ENCODE data around the gene CCNQ.

Gene CCNQ

DNA sequence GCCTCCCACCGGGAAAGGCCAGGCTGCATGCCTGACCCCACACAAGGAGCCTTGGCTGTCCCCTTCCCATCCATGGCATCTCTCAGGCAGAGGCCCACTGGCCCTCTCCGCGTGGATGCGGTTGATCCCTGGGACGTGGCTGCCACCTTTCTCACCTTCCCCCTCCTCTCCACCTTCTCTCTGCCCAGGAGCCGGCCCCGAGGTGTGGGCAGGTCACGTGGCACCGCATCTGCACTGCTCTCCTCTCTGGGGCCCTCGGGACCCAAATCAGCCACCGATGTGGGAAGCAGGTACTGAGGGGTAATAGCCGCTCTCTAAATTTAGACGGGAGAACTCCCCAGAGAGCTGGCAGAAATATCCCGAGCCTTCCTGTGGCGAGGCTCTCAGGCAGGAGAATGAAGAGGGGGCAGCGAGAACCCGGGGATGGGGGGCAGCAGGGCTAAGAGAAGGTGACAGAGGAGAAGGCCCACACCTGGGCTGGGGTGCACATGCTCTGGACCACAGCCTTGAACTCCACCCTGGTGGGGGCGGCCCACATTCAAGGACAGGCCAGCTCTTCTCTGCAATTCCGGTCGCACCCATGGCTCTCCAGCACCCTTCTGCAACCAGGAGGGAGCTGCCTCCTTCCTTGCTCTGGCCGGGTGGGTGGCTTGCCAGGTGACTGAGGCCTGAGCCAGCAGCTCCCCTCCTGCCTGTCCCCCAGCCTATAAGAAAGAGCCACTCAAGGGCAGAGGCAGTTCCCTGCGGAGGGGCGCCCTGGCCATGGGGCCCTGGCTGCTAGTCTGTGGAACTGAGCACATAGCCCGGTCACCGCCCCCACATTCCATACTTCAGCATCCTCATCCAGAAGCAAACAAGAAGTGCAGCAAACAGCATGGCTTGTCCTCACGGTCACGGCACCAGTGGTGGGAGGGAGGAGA, 38.4 kb upstream of the CCNQ start:
- DNase-seq (ENCODE audit: low spot score): no peak

DNA sequence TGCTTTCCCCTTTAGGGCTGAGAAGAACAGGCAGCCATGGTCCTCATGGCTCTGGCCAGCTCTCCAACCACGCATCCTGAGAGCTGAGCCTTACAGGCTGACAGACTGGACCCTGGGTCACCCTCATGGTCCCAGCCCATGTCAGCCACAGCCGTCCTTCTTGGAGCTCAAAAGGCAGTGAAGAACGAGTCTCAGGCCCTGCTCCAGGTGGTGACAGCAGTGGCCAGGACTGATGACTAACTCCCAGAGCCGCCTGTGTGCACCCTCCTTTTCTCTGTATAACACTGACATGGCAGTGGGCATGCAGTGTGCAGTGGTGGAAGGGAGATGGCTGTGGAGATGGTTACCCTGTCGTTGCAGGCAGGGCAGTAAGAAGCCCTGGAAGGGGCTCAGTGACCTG, 37.8 kb upstream of the CCNQ start:
- DNase-seq (ENCODE audit: low spot score): no peak

DNA sequence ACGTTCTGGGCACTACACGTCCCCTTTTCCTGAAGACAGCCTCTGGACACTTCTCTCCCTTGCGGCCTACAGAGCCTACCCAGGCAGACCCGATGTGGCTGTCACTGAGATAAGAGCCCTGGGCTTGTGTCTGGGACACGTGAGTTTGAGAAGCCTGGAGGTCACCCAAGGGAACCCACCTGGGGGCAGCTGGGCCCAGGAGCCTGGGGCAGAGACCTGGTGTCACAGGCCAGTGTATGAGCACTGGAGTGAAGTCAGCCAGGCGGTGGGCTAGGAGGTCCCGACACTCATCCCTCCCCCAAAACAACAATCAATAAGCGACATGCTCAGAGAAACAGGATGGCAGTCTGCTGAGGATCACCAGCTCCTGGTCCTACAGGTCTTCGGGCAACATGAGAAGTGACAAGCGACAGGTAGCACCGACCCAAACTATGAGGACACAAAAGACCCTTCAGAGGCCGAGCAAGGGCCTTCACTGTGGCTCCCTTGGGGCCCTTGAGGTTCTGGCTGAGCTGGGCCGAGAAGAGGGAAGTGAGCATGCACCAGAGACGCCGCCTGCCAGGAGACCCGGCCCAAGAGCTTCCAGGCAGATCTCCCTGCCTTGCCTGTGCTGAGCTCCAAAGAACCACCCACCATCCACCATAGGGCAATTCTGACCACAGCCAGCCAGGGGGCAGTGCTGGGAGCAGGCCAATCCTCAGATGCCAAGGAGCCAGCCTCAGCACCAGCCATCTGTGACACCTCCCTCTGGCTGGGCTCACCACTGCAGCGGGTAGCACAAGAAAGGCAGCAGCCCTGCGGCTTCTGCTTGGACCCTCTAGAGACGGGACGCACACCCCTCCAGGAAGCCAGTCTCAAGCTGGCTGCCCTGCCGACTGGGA, 37.1 kb upstream of the CCNQ start:
- no peak for DNase-seq (ENCODE audit: low spot score)

DNA sequence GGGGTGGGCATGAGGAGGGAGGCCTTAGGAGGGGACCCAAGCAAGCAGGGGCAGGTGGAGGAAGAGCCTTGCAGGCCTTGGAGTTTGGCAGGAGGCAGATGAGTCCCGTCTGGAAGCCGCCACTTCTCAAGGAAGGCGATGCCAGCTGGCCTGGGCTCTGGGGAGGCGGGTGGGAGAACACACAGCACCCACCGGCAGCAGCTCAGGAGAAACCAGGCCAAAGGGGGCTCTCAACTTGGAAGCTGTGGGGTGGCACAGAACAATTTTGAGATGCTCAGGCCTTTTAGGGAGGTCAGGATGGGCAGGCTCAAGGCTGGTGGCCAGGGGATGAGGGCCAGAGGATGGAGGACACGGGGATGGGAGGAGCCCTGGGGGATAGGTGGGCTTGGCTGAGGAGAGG, 36.4 kb upstream of the CCNQ start:
- no peak for DNase-seq (ENCODE audit: low spot score)

DNA sequence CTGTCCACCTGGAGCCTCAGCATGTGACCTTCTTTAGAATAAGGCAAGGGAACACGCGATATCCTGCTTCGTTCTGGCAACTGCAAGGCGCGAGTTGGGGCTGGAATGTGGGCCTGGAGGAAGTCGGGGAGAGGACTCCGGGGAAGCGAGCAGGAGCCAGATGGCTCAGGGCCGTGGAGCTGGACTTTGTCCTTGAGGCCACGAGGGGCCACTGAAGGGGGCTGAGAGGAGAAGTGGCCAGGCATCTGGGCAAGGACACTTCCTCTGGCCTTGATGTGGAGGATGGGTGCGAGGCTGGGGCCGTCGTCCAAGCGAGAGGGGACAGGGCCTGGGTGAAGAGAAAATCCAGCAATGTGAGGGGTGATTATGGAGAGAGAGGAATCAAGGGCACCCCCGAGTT, 35.9 kb upstream of the CCNQ start:
- DNase-seq (ENCODE audit: low spot score): no peak

DNA sequence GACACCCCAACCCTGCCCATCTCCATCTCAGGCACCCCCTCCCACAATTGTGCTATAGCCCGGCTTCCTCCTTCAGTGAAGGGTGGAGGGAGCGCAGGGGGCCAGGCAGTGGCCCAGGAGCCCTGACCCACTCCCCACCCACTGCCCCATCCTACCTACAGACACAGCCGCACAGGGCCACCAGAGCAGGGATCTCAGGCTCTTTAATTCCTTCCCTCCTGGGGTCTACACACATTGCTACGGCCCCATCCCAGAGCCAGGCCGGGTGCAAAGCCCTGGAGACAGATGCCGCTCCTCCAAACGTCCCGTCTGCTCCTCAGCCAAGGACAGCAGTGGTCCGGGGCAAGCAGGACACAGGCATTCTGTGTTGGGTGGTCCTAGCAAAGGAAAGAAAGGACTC, 35.3 kb upstream of the CCNQ start:
- DNase-seq (ENCODE audit: low spot score): no peak

DNA sequence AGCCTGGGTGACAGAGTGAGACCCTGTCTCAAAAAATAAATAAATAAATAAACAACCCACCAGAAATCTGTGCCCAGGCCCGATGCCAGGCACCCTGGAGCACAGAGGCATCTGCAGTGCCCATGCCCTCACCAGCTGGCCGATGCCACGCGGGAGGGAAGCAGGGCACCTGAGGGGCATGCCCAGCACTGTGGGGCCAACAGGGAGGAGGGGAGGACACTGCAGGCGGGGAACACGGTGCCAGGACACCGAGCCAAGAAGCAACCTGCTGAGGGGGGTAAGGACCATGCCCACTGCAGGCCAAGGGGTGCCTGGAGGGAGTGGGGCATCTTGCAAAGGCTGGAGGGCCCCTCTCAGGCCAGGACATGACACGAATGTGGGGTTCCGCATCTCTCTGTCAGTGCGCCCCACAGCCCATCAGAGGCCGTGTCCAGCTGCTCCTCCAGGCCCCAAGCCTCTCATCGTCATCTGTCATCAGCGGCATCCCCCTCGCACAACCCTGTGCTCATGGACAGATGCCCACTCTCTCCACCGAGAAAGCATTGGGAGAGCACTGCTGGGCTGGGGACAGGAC, 34.8 kb upstream of the CCNQ start:
- no peak for DNase-seq (ENCODE audit: low spot score)

DNA sequence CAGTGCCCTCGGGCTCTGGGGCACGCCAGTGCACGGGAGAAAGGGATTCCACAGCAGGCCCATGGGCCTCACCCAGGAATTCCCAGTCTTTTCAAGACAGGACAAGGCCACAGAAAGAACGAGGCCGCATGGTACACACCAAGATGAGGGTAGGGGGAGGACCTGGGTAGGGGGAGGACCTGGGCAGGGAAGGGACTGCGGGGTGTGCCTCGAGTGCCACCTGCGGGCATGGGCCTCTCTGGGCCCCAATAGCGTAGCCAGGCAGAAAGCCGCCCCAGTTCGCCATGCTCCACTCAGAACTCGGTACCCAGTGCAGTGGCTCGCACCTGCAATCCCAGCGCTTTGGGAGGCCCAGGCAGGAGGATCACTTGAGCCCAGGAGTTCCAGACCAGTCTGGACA, 34.1 kb upstream of the CCNQ start:
- DNase-seq (ENCODE audit: low spot score): no peak

DNA sequence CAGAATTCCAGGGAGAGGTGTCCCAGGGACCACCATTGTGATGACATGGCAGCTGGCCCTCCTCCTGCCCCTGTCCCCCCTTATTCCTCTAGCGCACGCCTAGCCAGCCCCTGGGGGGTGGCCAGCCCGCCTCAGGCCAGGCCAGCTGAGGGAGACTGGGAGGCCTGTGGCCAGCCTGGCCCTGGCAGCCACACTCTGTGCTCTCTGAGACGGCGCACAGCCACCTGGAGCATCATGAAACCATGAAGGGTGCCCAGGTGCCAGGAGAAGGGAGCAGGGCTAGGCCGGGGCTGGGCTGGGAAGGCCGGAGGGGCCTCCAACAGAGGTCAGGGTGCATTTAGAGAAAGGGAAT, 33.6 kb upstream of the CCNQ start:
- no peak for DNase-seq (ENCODE audit: low spot score)

DNA sequence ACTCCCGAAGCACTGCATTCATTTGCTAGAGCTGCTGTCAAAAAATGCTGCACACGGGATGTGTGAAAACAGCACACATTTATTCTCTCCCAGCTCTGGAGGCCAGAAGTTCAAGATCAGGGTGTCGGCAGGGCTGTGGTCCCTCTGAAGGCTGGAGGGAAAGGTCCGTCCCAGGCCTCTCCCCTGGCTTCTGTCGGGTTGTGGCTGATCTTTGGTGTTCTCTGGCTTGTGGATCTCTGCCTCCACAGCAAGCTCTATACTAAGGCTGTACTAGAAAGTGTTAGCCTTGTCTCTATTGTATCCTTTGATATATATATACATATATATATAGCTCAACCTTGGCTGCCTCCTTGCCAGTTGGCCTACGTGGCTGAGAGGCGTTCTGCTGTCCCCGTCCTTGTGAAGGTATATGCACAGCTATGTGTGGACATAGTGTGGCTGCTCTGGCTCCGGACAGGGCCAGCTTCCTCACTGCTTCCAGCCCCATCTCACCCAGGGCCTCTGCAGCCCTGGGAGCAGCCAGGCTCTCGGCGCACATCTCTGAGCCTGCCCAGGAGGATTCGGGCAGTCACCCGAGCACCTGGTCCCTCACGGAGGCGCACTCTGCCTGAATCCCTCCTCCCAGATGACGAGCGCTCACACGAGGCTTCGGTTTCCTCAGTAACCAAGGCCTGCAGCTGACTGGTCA, 33.1 kb upstream of the CCNQ start:
- DNase-seq (ENCODE audit: low spot score): no peak

DNA sequence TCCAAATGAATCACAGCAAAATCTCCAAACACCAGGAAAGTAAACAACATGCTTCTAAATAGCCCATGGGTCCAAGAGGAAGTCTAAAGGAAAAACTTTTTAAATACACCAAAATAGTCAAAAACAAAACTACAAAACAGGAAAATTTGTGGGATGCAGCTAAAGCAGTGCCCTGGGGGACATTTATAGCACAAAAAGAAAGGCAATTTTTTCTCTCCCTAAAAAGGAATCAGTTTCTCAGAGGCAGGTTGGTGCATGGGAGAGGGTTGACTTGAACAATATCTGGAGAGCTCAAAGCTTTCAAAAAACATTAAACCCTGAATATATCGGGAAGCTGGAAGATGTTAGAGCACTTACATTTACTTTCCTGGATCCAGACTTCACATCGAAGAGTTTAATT, 32.4 kb upstream of the CCNQ start:
- DNase-seq (ENCODE audit: low spot score): no peak

DNA sequence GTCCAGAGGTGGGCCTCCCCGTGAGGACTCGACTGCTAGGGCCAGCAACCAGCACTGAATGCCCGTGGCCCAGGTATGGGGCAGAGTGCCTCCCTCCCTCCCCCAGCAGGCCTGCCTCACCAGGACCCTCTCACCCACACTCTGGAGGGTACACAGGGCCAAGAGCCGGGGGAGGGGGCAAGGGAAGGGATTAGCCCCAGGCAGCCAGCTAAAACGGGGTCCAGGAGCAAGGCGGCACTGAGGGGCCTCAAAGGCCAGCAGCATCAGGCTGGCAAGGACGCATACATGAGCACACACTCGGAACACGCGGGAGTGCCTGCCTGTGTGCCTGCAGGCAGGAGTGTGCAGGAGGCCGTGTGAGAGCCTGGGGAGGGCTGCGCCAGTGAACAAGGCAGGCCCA, 29.7 kb upstream of the CCNQ start:
- DNase-seq (ENCODE audit: low spot score): no peak

DNA sequence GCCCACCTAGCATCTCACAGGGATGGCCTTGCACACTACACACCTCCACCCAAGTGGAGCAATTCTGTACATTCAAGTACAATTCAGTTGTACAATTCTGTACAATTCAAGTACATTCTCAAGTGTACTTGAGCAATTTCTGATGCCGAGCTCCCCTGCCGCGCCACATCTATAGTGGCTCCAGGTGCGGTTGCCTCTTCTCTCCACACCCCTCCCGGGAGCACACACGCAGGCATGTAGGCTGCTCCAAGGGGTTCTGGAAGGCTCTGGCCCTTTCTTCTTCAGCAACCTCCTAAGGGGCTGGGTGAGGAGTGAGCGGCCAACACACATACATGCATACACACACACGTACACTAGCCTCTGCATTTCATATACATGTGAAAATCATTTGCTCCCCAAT, 29.2 kb upstream of the CCNQ start:
- no peak for DNase-seq (ENCODE audit: low spot score)

DNA sequence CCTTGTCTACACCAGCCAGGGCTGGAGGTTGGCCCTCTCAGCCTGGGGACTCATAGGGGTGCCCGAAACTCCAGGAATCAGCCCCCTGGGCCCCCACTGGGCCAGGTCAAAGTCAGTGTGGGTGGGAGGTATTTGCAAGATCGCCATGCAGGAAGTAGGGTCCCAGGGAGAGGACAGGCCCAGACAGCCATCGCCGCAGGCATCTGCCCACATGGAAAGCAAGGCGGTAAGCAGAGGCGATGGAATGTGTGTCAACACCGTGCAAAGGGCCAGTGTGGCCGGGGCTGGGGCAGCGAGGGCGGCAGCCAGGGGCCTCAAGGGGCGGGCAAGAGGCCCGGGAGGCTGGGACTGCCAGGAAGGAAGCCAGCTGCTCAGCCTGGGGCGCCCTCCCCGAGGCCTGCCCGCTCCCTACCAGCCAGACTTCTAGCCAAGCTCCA, 28.8 kb upstream of the CCNQ start:
- no peak for DNase-seq (ENCODE audit: low spot score)

DNA sequence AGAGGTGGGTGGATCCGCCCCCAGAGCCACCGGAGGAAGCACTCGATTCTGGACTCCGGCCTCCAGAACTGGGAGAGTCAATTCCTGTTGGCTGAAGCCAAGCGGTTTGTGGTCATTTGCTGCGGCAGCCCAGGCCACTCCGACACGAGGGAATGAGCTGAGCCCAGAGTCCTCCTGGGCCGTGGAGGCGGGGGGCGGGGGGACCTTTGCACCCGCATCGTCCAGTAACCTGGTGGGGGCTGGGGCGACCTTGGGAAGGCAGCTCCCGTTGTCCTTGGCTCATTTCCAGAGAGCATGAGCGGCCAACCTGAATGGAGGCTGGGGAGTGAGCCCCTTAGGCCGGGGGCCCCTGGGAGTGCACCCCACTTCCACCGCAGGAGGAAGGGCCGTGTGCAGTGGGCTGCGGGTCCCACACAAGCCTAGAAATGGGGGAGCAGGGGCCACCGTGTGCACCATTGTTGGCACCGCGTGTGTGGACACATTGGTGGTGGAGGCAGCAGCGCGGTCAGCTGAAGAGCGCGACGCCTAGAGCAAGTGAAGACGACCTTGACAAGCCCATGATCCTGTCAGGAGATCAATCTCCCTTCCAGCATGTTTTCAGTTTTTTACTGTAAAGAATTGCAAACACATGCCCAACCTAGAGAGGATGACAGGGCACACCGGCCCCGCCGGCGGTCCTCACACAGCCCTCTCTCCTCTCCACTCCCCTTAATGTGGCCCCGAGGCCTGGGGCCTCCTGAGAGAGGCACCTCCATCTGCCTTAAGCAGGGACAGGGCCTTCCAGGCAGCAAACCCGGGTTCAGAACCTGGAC, 28.1 kb upstream of the CCNQ start:
- no peak for DNase-seq (ENCODE audit: low spot score)

DNA sequence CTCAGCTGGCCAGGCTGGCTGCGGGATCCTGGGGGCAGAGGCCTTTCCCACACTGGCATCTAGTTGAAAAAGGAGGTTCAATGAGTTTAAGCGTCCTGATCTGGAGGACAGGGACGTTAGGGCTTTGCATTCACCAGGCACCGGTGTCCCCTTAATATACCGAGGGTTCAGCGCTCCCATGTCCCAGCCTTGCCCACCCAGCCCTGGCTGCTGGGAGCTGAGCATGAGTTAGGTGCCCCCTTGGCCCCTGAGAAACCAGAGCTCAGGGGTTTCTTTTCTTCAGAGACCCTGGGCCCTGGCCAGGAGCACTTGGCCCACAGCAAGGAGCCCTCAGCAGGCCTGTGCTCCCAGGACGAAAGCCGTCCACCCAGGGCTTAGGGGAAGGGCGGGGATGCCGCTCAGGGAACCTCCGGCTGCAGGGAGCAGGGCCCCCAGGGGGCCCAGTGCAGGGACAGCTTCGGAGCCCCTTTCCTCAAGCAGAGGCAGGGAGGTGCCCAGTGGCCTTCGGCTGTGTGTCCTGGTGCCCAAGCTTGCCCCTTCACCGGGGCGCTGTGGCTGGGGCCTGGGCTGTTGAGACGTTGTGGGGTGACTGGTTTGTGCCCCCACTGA, 27.2 kb upstream of the CCNQ start:
- no peak for DNase-seq (ENCODE audit: low spot score)

DNA sequence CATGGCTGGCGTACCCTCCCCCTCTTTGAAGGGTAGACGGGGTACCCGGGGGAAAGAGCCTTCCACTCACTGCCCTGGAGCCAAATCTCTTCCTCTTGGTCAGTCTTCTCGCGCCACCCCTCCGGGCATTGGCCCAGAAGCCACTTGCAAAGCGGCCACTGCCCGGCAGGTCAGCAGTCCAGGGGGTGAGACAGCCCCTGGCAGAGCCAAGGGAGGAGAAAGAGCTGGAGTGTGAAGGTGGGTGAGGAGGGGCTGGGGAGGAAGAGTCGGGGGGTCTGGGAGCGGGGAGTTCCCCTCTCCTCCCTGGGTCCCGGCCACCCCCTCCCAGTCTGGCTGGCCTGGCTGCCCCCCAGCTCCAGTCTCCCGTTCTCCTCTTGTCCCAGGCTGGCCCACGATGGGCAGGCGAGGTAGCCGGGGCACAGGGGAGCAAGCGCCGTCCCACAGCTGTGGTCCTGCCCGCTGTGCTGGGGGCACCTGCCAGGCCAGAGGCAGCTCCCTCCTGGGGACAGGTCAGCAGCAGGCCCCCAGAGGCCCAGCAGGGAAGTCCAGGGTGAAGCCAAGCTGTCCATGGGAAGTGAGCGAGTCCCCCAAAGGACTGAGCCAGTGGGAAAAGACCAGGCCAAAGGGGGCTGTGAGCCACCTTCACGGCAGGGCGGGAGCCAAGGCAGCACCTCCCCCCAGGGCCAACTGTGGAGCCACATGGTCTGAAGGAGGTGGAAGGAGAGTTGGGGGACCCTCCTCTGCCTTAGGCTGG, 26.5 kb upstream of the CCNQ start:
- no peak for DNase-seq (ENCODE audit: low spot score)

DNA sequence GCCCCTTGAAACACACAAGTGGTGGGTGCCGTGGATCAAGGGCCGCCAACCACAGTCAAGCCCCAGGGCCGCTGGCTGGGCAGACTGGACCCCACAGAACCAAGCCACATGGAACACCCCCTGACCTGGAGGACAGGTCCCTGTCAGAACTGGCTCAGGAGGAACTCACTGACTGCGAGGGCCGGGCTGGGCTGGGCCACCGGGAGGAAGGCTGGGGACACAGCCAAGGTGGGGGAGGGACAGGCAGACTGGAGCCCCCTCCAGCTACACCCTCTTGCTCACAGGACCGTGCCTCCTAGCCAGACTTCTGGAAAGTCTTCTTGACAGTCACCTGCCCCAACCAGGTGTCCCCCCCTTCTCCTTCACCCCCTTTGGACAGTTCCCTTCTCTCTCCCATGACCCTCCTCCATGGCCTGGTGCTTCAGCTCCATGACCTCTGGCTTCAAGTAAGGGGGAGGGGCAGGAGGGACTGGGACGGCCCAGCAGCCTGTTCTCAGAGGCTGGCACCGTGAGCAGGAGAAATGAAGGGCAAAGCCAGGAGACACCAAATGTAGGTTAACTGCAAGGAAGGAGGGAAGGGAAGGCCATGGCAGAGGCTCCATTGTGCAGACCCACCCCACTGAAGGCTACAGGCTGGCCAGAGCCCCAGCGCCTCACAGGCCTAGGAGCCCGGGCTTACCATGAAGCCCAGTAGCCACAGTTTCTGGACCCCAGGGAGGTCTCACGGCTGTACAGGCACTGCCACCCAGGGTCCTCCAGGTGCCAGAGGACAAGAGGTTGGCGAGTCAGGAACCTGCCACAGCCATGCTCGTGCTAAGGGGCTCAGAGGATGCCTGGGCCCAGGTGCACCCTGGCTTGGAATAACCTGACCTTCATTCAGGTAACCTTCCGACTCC, 25.5 kb upstream of the CCNQ start:
- DNase-seq (ENCODE audit: low spot score): no peak

DNA sequence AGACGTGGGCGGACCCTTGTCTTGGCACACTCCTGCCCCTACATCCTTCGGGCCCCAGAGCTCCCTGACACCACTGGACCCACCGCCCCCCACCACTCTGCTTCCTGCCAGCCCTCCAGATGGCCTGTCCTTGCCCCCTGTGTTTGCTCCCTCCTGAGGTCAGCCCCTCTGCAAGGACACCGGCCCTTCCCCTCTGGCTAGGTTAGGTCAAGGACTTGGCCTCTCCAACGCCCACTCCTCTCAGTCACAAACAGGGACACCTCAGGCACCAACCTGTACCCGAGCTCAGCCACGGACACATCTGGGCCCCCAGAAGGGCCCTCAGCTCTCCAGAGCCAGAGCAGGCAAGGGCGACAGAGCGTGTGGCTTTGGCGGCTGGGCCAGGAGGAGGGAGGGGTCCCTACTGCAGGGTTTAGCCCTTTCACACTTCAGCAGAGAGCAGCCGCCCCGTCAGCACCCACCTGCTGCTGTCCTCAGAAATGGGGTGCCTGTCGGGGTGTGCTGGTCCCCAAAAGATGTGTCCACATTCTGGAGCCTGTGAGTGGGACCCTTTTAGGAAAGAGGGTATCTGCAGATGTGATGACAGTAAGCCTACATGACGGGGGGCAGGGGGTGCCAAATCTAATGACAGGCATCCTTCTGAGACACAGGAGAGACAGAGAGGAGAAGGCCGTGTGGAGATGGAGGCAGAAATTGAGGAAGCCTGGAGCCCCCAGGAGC, 24.5 kb upstream of the CCNQ start:
- no peak for DNase-seq (ENCODE audit: low spot score)

All from CD4-positive, alpha-beta T cell treated with Interleukin-2 at 100 ng/mL for 4 hours (primary cell).